Neural progenitor cell (in vitro differentiated cells): Measurements from ENCODE around the gene RRP8.

ENCODE experiments used
- EZH2 ChIP-seq: fragments of 200-600 bp; sonication (generic); IDR thresholded peaks from 2 replicates; pipeline ENCODE4 v1.6.1; 2017; ENCODE audit warnings: antibody characterized with exemption, mild to moderate bottlenecking, moderate library complexity
- TF ChIP-seq, protein P1 (sequence below): fragments of 200-600 bp; sonication (generic); IDR thresholded peaks from 2 replicates; pipeline ENCODE4 v1.5.1; 2017; ENCODE audit warnings: antibody characterized with exemption, mild to moderate bottlenecking

DNA sequence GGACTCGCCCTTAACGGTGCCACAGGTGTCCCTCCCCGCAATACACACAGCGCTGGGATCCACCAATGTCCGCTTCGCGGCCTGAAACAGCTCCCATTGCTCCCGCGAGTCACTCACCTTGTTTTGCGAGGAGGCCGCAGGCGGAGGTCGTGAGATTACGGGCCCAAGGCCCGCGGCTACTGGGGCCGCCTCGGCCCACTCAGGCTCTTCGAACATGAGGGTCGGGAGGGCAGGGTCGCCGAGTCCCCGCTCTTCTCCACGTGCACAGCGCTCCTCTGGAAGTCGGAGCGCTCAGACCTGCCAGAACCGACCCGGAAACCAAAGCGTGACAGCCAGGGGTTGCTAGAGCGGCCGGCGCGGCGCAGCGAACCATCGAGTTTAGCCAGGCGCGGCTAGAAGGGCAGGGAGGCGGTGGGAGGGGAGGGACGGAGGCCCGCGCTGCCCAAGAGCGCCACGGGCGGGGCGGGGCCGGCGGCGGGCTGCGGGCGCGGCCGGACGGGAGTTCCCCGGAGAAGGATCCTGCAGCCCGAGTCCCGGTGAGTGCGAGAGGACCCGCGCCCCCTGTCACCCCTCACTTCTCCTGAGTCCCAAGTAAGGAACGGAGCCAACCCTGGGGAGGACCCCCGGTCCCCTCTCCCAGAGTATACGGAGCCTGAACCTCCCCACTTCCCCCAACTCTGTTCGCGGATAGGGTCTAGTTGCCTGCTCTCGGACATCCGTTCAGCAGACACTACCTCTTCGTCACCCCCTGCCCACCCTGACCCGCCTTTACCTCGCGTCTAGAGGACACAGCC, at the start of gene RRP8, which contains the start of gene ILK:
- TF ChIP-seq, protein P1, sequence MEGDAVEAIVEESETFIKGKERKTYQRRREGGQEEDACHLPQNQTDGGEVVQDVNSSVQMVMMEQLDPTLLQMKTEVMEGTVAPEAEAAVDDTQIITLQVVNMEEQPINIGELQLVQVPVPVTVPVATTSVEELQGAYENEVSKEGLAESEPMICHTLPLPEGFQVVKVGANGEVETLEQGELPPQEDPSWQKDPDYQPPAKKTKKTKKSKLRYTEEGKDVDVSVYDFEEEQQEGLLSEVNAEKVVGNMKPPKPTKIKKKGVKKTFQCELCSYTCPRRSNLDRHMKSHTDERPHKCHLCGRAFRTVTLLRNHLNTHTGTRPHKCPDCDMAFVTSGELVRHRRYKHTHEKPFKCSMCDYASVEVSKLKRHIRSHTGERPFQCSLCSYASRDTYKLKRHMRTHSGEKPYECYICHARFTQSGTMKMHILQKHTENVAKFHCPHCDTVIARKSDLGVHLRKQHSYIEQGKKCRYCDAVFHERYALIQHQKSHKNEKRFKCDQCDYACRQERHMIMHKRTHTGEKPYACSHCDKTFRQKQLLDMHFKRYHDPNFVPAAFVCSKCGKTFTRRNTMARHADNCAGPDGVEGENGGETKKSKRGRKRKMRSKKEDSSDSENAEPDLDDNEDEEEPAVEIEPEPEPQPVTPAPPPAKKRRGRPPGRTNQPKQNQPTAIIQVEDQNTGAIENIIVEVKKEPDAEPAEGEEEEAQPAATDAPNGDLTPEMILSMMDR, result peak; percentile 24
- TF ChIP-seq EZH2, result peak; percentile 37
